ENCODE results near the gene TCF3.
"Not testable (repeated sequence)": the region's sequence is repeated elsewhere in the genome, so short reads cannot be mapped to it uniquely, and the experiment has no call there.

Gene TCF3

GRCh38 chr19:1652471-1653299 is at the start of gene TCF3:
Gene TCF3, minus strand, starts transcription at chr19:1652615. Its CDS starts 2,367 bp downstream, at chr19:1650248.
- peak; percentile 99 for DNase-seq

- no peak for DNase-seq
Observed at GRCh38 chr19:1700733-1701663, 48.6 kb upstream of the TCF3 start.

GRCh38 chr19:1699998-1700732 is 47.8 kb upstream of the TCF3 start:
- DNase-seq = no peak

GRCh38 chr19:1699386-1699785 is 47.0 kb upstream of the TCF3 start:
- no peak for DNase-seq

DNA sequence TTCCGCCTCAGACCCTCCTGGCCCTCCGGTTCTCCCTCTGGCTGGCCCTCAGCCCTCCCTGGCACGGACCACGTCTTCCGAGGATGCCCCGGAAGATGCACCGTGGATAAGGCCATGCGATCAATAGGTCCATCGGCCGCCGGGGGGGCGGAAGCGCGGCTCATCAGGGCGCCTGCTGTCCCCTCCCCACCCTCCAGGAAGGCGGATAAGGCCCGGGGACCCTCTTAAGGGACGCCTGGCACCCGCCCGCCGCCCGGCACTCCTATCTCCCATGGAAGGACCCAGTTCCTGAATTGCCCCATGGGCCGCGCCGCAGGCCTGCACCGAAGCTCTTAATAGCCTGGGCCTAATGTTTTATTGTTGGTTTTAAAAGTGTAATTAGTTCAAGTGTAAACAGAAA is 46.2 kb upstream of the TCF3 start:
- DNase-seq = no peak

DNA sequence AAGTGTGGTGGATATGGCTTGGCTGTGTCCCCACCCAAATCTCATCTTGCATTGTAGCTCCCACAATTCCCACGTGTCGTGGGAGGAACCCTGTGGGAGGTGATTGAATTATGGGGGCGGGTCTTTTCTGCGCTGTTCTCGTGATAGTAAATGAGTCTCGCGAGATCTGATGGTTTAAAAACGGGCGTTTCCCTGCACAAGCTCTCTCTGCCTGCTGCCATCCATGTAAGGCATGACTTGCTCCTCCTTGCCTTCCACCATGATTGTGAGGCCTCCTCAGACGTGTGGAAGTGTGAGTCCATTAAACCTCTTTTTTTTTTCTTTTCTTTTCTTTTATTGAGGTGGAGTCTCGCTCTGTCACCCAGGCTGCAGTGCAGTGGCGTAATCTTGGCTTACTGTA is 43.1 kb upstream of the TCF3 start:
- DNase-seq = not testable (repeated sequence)

- DNase-seq = no peak
Observed at GRCh38 chr19:1691589-1692290, 39.3 kb upstream of the TCF3 start.

DNA sequence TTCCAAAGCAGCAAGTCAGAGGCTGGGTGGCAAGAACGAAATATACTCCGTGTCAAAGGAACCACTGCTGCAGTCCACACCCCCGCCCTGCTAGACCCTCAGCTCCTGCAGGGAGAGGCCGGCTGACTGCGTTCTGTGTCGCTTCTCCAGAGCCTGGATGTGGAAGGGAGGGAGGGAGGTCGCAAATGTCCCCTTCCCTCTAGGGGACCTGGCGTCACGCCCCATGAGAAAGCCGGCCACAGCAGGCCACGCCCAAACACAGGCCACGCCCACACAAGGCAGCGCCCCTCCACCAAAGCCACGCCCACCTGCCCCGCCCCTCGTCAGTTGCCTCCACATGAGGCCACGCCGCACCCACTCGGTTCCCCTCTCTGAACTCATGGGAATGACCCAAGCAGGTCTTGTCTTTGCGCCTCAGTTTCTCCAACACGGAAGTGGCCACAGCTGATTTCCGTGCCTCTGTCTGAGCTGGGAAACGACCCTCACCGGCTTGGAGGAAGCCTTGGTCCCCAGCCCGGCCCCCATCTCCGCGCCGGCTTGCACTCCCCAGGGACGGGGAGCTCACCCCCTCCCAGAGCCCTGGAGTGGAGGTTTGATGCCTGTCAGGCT is 38.4 kb upstream of the TCF3 start:
- DNase-seq = no peak

DNA sequence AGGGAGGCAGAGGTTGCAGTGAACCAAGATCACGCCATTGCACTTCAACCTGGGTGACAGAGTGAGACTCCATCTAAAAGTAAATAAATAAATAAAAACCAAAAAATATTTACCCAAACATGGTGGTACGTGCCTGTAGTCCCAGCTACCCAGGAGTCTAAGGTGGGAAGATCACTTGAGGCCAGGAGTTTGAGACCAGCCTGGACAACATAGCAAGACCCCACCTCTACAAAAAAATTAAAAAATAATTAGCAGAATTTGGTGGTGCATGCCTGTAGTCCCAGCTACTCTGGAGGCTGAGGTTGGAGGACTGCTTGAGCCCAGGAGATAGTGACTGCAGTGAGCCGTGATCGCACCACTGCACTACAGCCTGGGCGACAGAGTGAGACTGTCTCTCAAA is 33.4 kb upstream of the TCF3 start:
- not testable (repeated sequence) for DNase-seq

- no peak for DNase-seq
Observed at GRCh38 chr19:1685046-1685445, 32.6 kb upstream of the TCF3 start.

DNA sequence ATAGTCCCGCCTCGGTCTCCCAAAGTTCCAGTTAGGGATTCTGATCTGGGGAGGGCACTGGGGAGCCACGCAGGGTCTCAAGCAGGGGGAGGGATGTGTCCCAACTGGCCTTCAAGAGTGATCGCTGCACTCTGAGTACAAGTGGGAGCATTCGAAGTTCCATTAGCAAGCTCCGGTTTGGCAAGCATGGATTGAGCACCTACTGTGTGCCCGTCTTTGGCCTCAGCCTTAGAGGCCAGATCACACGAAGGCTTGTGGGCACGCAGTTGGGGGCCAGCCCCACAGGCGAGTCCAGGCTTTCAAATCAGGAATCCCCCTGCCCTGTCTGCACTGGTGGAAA is 32.1 kb upstream of the TCF3 start:
- no peak for DNase-seq

DNA sequence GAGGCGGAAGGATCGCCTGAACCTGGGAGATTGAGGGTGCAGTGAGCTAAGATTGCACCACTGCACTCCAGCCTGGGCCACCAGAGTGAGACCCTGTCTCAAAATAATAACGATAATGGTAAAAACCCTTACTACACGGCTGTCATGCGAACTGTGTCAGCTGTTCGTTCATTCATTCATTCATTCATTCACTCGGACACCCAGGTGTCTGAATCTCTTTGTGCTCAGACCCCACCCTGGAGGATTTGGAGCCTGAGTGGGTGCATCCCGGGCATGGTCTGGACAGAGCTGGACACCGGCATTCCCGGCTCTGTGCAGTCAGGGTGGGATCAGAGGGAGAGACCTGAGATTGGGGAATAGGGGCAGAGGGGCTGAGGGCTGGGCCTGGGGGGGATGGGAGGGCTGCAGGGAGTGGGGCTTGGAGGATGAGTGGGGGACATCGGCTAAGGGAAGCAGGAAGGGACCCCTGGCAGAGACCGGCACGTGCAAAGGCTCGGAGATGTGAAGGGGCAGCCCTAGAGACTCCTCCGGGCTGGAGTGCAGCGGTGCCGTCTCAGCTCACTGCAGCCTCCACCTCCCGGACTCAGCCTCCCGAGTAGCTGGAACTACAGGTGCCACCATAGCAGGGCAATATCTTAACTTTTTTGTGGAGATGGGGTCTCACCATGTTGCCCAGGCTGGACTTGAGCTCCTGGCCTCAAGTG is 31.6 kb upstream of the TCF3 start:
- no peak for DNase-seq

- no peak for DNase-seq
Observed at GRCh38 chr19:1680976-1681375, 28.6 kb upstream of the TCF3 start.

DNA sequence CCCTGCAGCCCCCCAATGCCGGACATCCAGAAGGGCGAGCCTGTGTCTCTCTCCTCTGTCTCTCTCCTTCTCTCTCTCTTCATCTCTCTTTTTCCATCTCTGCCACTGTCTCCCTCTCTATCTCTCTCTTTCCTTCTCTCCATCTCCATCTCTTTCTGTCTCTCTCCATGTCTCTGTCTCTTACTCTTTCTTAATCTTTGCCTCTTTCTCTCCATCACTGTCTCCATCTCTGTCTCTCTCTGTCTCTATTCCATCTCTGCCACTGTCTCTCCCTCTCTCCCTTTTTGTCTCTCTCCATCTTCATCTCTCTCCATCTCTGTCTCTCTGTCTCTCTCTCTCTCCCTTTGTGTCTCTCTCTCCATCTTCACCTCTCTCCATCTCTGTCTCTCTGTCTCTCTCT is 25.7 kb upstream of the TCF3 start:
- DNase-seq = no peak

GRCh38 chr19:1676351-1677266 is 24.2 kb upstream of the TCF3 start:
- DNase-seq = no peak

- DNase-seq = no peak
Observed at GRCh38 chr19:1675633-1676350, 23.4 kb upstream of the TCF3 start.

DNA sequence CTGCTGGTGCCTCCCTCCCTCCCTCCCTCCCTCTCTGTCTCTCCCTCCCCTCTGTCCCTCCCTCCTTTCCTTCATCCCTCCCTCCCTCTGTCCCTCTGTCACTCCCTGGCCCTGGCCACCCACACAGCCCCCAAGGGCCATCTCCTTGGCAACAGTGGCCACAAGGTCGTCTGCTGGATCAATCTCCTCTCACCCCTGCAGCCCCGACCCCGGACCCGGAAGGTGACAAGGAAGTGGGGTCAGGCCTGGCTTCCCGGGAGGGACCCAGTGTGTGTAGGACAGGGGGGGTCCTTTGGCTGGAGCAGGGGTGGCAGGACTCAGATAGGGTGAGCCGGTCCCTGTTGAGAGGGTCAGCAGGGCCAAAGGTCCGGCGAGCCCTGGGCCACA is 21.9 kb upstream of the TCF3 start:
- no peak for DNase-seq

GRCh38 chr19:1673645-1674292 is 21.4 kb upstream of the TCF3 start:
- no peak for DNase-seq
